Measurements from ENCODE around the gene GPR137C. TPM values are rescaled to one million over a fixed set of nuclear protein-coding genes. Genes with fewer than 3 reads are reported as not detected.

Gene GPR137C
- total RNA-seq, 1 donor from 2014 or later: 0.46 TPM

- Histone ChIP-seq H3K4me3 (ENCODE audit: low read depth, low read length) (no peak overlapping the region), H3K27me3 (ENCODE audit: control insufficient read depth, insufficient read depth, low read length) (no peaks in the 10 kb centered on the region)
- no peak for DNase-seq (ENCODE audit: low read depth)
These were observed 5.6 kb upstream of the GPR137C start for GRCh38 chr14:52547027-52547426.

GRCh38 chr14:52547526-52547925, 5.1 kb upstream of the GPR137C start:
- Histone ChIP-seq H3K36me3 (ENCODE audit: control insufficient read depth, insufficient read depth, low read length) (no peaks in the 10 kb centered on the region), H3K4me3 (ENCODE audit: low read depth, low read length) (no peak overlapping the region), H3K27me3 (ENCODE audit: control insufficient read depth, insufficient read depth, low read length) (no peaks in the 10 kb centered on the region)
- no peak for TF ChIP-seq CTCF (IDR thresholded peaks at IDR 0.05; ENCODE audit: insufficient read depth, low read length, poor library complexity, severe bottlenecking)
- no peak for DNase-seq (ENCODE audit: low read depth)

More at GRCh38 chr14:52547027-52547426, 5.6 kb upstream of the GPR137C start:
- no peak for TF ChIP-seq CTCF (IDR thresholded peaks at IDR 0.05; ENCODE audit: insufficient read depth, low read length, poor library complexity, severe bottlenecking)
- H3K36me3 ChIP-seq (ENCODE audit: control insufficient read depth, insufficient read depth, low read length): no peaks in the 10 kb centered on the region

- no peak for DNase-seq (ENCODE audit: low read depth)
- no peak for TF ChIP-seq CTCF (IDR thresholded peaks at IDR 0.05; ENCODE audit: insufficient read depth, low read length, poor library complexity, severe bottlenecking)
- H3K27me3 ChIP-seq (ENCODE audit: control insufficient read depth, insufficient read depth, low read length): no peaks in the 10 kb centered on the region
- H3K4me3 ChIP-seq (ENCODE audit: low read depth, low read length): no peak overlapping the region
- no peaks in the 10 kb centered on the region for H3K36me3 ChIP-seq (ENCODE audit: control insufficient read depth, insufficient read depth, low read length)
These were observed 2.0 kb upstream of the GPR137C start for GRCh38 chr14:52550661-52551060.

- H3K27me3 ChIP-seq (ENCODE audit: control insufficient read depth, insufficient read depth, low read length): no peaks in the 10 kb centered on the region
- H3K36me3 ChIP-seq (ENCODE audit: control insufficient read depth, insufficient read depth, low read length): no peaks in the 10 kb centered on the region
- peak overlapping the region; percentile 84 for H3K4me3 ChIP-seq (ENCODE audit: low read depth, low read length)
- TF ChIP-seq CTCF (IDR thresholded peaks at IDR 0.05; ENCODE audit: insufficient read depth, low read length, poor library complexity, severe bottlenecking): no peak
- DNase-seq (ENCODE audit: low read depth): no peak
These were observed 1.4 kb upstream of the GPR137C start for GRCh38 chr14:52551205-52551604.

GRCh38 chr14:52551696-52552062, 957 bp upstream of the GPR137C start:
- peak overlapping the region; percentile 84 for H3K4me3 ChIP-seq (ENCODE audit: low read depth, low read length)
- TF ChIP-seq CTCF (IDR thresholded peaks at IDR 0.05; ENCODE audit: insufficient read depth, low read length, poor library complexity, severe bottlenecking): peak; percentile 50
- H3K36me3 ChIP-seq (ENCODE audit: control insufficient read depth, insufficient read depth, low read length): no peaks in the 10 kb centered on the region
- H3K27me3 ChIP-seq (ENCODE audit: control insufficient read depth, insufficient read depth, low read length): no peaks in the 10 kb centered on the region
- no peak for DNase-seq (ENCODE audit: low read depth)

GRCh38 chr14:52553002-52553670, 500 bp downstream of the GPR137C start:
- TF ChIP-seq CTCF (IDR thresholded peaks at IDR 0.05; ENCODE audit: insufficient read depth, low read length, poor library complexity, severe bottlenecking): no peak
- H3K4me3 ChIP-seq (ENCODE audit: low read depth, low read length): peak overlapping the region; percentile 76
- no peaks in the 10 kb centered on the region for H3K36me3 ChIP-seq (ENCODE audit: control insufficient read depth, insufficient read depth, low read length)
- no peak for DNase-seq (ENCODE audit: low read depth)
- no peaks in the 10 kb centered on the region for H3K27me3 ChIP-seq (ENCODE audit: control insufficient read depth, insufficient read depth, low read length)
